ENCODE results near the gene RERG. TPM values are rescaled to one million over a fixed set of nuclear protein-coding genes. Genes with fewer than 3 reads are reported as not detected.

The RERG gene
- total RNA-seq, 2 experiments from 2014 or later = not detected

DNA sequence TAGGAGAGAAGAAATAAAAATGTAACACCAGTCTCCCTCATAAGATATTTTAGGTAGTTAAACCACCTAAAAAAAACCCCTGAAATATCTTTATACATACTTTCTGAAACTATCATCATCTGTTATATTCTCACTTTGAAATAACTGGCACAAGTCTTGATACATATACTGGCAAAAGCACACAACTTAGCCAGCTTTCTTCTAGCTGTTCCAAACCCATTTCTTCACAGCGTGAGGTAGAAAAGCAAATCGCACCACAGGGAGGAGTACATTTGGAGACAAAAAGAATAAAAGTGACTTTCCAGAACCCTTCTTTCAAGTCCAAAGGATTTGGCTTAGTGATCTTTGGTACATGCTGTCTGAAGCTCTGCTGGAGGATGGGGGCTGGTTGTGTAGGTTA is 78.5 kb downstream of the RERG start:
- Histone ChIP-seq H3K4me3 (ENCODE audit: low read depth, low read length, poor library complexity, severe bottlenecking) (no peak overlapping the region), H3K27ac (ENCODE audit: low read depth, low read length, poor library complexity, severe bottlenecking) (no peak overlapping the region), H3K9me3 (ENCODE audit: low read length) (no peaks in the 10 kb centered on the region), H3K36me3 (ENCODE audit: insufficient read depth, low read length) (no peaks in the 10 kb centered on the region), H3K9me2 (ENCODE audit: insufficient read depth, low read length) (no peaks in the 10 kb centered on the region), H3K79me2 (ENCODE audit: insufficient read depth, low read depth, low read length) (no peaks in the 10 kb centered on the region), H3K4me1 (ENCODE audit: insufficient read depth, low read length, poor library complexity, severe bottlenecking) (no peaks in the 10 kb centered on the region), H2AFZ (ENCODE audit: low read length) (no peak overlapping the region), H3K4me2 (ENCODE audit: low read length) (no peak overlapping the region), H4K20me1 (ENCODE audit: insufficient read depth, low read length) (no peaks in the 10 kb centered on the region)
- TF ChIP-seq, protein P1, sequence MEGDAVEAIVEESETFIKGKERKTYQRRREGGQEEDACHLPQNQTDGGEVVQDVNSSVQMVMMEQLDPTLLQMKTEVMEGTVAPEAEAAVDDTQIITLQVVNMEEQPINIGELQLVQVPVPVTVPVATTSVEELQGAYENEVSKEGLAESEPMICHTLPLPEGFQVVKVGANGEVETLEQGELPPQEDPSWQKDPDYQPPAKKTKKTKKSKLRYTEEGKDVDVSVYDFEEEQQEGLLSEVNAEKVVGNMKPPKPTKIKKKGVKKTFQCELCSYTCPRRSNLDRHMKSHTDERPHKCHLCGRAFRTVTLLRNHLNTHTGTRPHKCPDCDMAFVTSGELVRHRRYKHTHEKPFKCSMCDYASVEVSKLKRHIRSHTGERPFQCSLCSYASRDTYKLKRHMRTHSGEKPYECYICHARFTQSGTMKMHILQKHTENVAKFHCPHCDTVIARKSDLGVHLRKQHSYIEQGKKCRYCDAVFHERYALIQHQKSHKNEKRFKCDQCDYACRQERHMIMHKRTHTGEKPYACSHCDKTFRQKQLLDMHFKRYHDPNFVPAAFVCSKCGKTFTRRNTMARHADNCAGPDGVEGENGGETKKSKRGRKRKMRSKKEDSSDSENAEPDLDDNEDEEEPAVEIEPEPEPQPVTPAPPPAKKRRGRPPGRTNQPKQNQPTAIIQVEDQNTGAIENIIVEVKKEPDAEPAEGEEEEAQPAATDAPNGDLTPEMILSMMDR (conservative IDR thresholded peaks at IDR 0.05; ENCODE audit: low read length) = no peak
- TF ChIP-seq EZH2phosphoT487 (IDR thresholded peaks at IDR 0.05; ENCODE audit: borderline replicate concordance, low read depth, low read length) = no peak
- ChIA-PET POLR2A (interaction anchor here (1.1 kb wide), 1 partner anchor 15 kb away, joined by 3 read pairs; no protein-coding TSS in a partner anchor), CTCF (ENCODE audit: unreplicated experiment) (no interaction called here)
- BruUV-seq (replicated peaks) = no TSS peak
- intact Hi-C loops (cut with micrococcal nuclease; ENCODE audit: unreplicated experiment) = no loop called here
- no peak for DNase-seq (ENCODE audit: low spot score)

DNA sequence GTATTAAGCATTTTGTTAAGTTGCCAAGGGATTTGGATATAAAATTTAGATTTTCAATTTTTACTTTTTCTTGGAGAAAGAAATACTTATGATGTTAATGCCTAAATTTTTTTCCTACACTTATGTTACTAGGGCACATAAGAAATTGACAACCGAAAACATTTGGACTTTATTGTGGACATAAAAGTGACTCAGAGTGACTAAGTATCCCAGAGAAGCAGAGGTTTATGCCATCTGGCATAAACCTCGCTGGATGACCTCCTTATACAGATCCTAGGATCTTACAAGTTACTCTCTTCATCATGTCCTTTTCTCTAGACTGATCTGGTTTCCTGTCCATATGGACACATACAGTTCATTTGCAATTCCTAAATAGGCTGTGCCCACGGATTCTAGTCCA is 89.8 kb downstream of the RERG start:
- H3K79me2 ChIP-seq (ENCODE audit: insufficient read depth, low read depth, low read length) = no peaks in the 10 kb centered on the region
- no peak for DNase-seq (ENCODE audit: low spot score)
- H3K4me1 ChIP-seq (ENCODE audit: insufficient read depth, low read length, poor library complexity, severe bottlenecking) = no peaks in the 10 kb centered on the region
- H3K27ac ChIP-seq (ENCODE audit: low read depth, low read length, poor library complexity, severe bottlenecking) = no peak overlapping the region
- TF ChIP-seq, protein P1 (conservative IDR thresholded peaks at IDR 0.05; ENCODE audit: low read length) = no peak
- no peak for TF ChIP-seq EZH2phosphoT487 (IDR thresholded peaks at IDR 0.05; ENCODE audit: borderline replicate concordance, low read depth, low read length)
- no peak overlapping the region for H3K4me3 ChIP-seq (ENCODE audit: low read depth, low read length, poor library complexity, severe bottlenecking)
- intact Hi-C loops (cut with micrococcal nuclease; ENCODE audit: unreplicated experiment) = no loop called here
- BruUV-seq (replicated peaks) = no TSS peak
- no peak overlapping the region for H3K4me2 ChIP-seq (ENCODE audit: low read length)
- no peaks in the 10 kb centered on the region for H3K9me2 ChIP-seq (ENCODE audit: insufficient read depth, low read length)
- H4K20me1 ChIP-seq (ENCODE audit: insufficient read depth, low read length) = no peaks in the 10 kb centered on the region
- no peaks in the 10 kb centered on the region for H3K36me3 ChIP-seq (ENCODE audit: insufficient read depth, low read length)
- no peak overlapping the region for H2AFZ ChIP-seq (ENCODE audit: low read length)
- ChIA-PET POLR2A (no interaction called here), CTCF (ENCODE audit: unreplicated experiment) (no interaction called here)
- no peaks in the 10 kb centered on the region for H3K9me3 ChIP-seq (ENCODE audit: low read length)

GRCh38 chr12:15130541-15130940 is 90.7 kb downstream of the RERG start:
- POLR2A ChIA-PET = no interaction called here
- Histone ChIP-seq H3K9me2 (ENCODE audit: insufficient read depth, low read length) (no peaks in the 10 kb centered on the region), H3K27ac (ENCODE audit: low read depth, low read length, poor library complexity, severe bottlenecking) (no peak overlapping the region), H3K4me3 (ENCODE audit: low read depth, low read length, poor library complexity, severe bottlenecking) (no peak overlapping the region), H3K4me2 (ENCODE audit: low read length) (no peak overlapping the region), H3K79me2 (ENCODE audit: insufficient read depth, low read depth, low read length) (no peaks in the 10 kb centered on the region), H3K4me1 (ENCODE audit: insufficient read depth, low read length, poor library complexity, severe bottlenecking) (no peaks in the 10 kb centered on the region), H4K20me1 (ENCODE audit: insufficient read depth, low read length) (no peaks in the 10 kb centered on the region), H3K9me3 (ENCODE audit: low read length) (no peaks in the 10 kb centered on the region), H3K36me3 (ENCODE audit: insufficient read depth, low read length) (no peaks in the 10 kb centered on the region), H2AFZ (ENCODE audit: low read length) (no peak overlapping the region; the same call in 1 of the 2 replicates)
- CTCF ChIA-PET (ENCODE audit: unreplicated experiment) = no interaction called here
- TF ChIP-seq, protein P1 (conservative IDR thresholded peaks at IDR 0.05; ENCODE audit: low read length) = no peak
- no peak for TF ChIP-seq EZH2phosphoT487 (IDR thresholded peaks at IDR 0.05; ENCODE audit: borderline replicate concordance, low read depth, low read length)
- DNase-seq (ENCODE audit: low spot score) = no peak
- intact Hi-C loops (cut with micrococcal nuclease; ENCODE audit: unreplicated experiment) = no loop called here
- BruUV-seq (replicated peaks) = no TSS peak

All from OCI-LY7 (cell line).